Spleen (tissue), 11 donors: ENCODE results near the gene ARHGDIG. TPM values are rescaled to one million over a fixed set of nuclear protein-coding genes. Genes with fewer than 3 reads are reported as not detected.

Source experiments
- DNase-seq: peaks from one replicate; pipeline ENCODE4 v3.0.0-alpha.2; 2020
- H3K27ac ChIP-seq, 8 donors: fragments of 200-600 bp; sonication (generic) in 7 of 8; 1 replicate in 4 of 8; 2 replicates in 4 of 8; pipeline versions ENCODE4 v1.5.0 to v1.8.0; 2016 to 2021; ENCODE audit warnings: inconsistent platforms in 4 of 8, mild to moderate bottlenecking in 4 of 8, moderate library complexity in 1 of 8
- H3K27me3 ChIP-seq, 7 donors: fragments of 200-600 bp; sonication (generic) in 6 of 7; replicated peaks in 1 of 7; 1 replicate in 4 of 7; 2 replicates in 3 of 7; pipeline versions ENCODE4 v1.5.0 to v1.8.0; 2016 to 2021; ENCODE audit warnings: inconsistent platforms in 3 of 7, mild to moderate bottlenecking in 1 of 7
- H3K36me3 ChIP-seq, 6 donors: fragments of 200-600 bp; sonication (generic) in 5 of 6; 1 replicate in 4 of 6; 2 replicates in 2 of 6; pipeline versions ENCODE4 v1.5.0 to v1.8.0; 2016 to 2021; ENCODE audit warnings: inconsistent platforms in 2 of 6
- H3K4me1 ChIP-seq, 6 donors: fragments of 200-600 bp; sonication (generic) in 5 of 6; 1 replicate in 3 of 6; 2 replicates in 3 of 6; pipeline versions ENCODE4 v1.5.0 to v1.8.0; 2016 to 2021; ENCODE audit warnings: inconsistent platforms in 3 of 6
- H3K4me3 ChIP-seq, 8 donors: fragments of 200-600 bp; sonication (generic) in 7 of 8; 1 replicate in 4 of 8; 2 replicates in 4 of 8; pipeline versions ENCODE4 v1.5.0 to v1.8.0; 2016 to 2021; ENCODE audit warnings: inconsistent platforms in 4 of 8, mild to moderate bottlenecking in 4 of 8, moderate library complexity in 2 of 8
- H3K9me3 ChIP-seq, 8 donors: fragments of 200-600 bp; sonication (generic) in 7 of 8; 1 replicate in 4 of 8; 2 replicates in 4 of 8; pipeline versions ENCODE4 v1.5.0 to v1.8.0; 2016 to 2021; ENCODE audit warnings: inconsistent platforms in 4 of 8
- POLR2A ChIP-seq, 3 donors: fragments of 450-650 bp; IDR thresholded peaks; one replicate each; pipeline ENCODE4 v1.5.1; 2017; ENCODE audit warnings: antibody characterized with exemption in 3 of 3, mild to moderate bottlenecking in 1 of 3
- POLR2AphosphoS5 ChIP-seq, 3 donors: sonication (generic); formaldehyde crosslinking; IDR thresholded peaks; one replicate each; pipeline ENCODE4 v1.5.1; 2017; ENCODE audit warnings: antibody characterized with exemption in 3 of 3
- WGBS, 5 donors: extraction: QIAGEN DNeasy Blood & Tissue Kit in 3 of 5; methylation state at CpG; one replicate each; pipeline versions ENCODE4 v1.1.5 to v1.1.7; 2013 to 2018; 5-methylcytosine and 5-hydroxymethylcytosine counted together
- intact Hi-C: fragments of 100-400 bp; cut with DNase I; formaldehyde crosslinking; loops from one replicate; pipeline ENCODE4 v1.15.0; 2023; ENCODE audit warnings: low total_unique reads
- polyA plus RNA-seq, 3 donors: library from polyadenylated mRNA; stranded (reverse); fragments of 200-250 nt; gene quantifications; one replicate each; pipeline ENCODE4 v1.2.1, GENCODE V29; 2013
- total RNA-seq, 7 donors: library from RNA; depleted of rRNA in 3 of 7; stranded (reverse); fragments of >200 nt in 3 of 7; fragmentation: NEBNext Ultra II Directional in 4 of 7; extraction: Animal tissue kit (Norgen Biotek cat#: 25700) in 4 of 7; gene quantifications; one replicate each; pipeline versions ENCODE4 v1.1.0 to v1.2.1, GENCODE V29; 2016 to 2021
- TF ChIP-seq, protein P1 (sequence below), 11 experiments: fragments of 200-600 bp in 7 of 11; fragments of 450-650 bp in 4 of 11; sonication (generic) in 4 of 11; IDR thresholded peaks in 8 of 11; conservative IDR thresholded peaks in 3 of 11; 1 replicate in 7 of 11; 2 replicates in 4 of 11; pipeline versions ENCODE4 v1.4.0 to v1.8.0; 2016 to 2021; ENCODE audit warnings: antibody characterized with exemption in 11 of 11, inconsistent platforms in 4 of 11, mild to moderate bottlenecking in 1 of 11
- donor health status: healthy with polysubstance abuse.
- donor health status: DM: no; HTN: no; CAD: no; lungs with moderate emphysema.
- donor health status: DM: no; HTN: no; CAD: no.
- donor health status: Bipolar disorder and iron deficiency.
- donor health status: healthy.
- donor health status: DM: no; HTN: no; CAD: no.
- donor health status: DM: yes; HTN: yes; CAD: no.

Gene ARHGDIG
- total and polyA plus RNA-seq, 10 donors, result 0.23 to 0.99 (median 0.26) TPM; not detected in 7

DNA sequence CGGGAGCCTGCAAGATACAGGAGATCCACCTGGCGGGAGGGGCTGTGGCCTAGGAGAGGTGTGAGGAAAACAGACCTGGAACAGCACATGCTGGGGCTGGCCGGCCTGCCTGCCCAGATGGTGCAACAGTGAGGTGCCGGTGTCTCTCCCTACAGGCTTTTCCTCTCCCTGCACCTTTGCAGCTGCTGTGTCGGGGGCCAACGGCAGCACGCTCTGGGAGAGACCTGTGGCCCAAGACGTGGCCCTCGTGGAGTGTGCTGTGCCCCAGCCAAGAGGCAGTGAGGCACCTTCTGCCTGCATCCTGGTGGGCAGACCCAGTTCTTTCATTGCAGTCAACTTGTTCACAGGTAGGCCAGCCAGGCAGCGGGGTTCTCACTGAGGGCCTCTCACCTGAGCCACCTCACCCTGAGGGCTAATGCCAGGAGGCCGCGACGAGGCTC lies 20.6 kb upstream of the ARHGDIG start:
- 84 to 93% (median 89%) methylated on average over 10 to 13 of the region's 13 CpGs for WGBS, 5 donors
- intact Hi-C loops, result no loop called here
- H3K4me1 ChIP-seq, result no peaks in the 10 kb centered on the region
- peaks cover 0 to 96% (median 60%) of the 10 kb centered on the region in 6 donors for H3K36me3 ChIP-seq
- H3K4me3 ChIP-seq, result no peak overlapping the region
- no peak for TF ChIP-seq POLR2A (IDR thresholded peaks at IDR 0.05)
- TF ChIP-seq POLR2AphosphoS5 (IDR thresholded peaks at IDR 0.05), result peak in 1 of 3 donors; percentile 21
- TF ChIP-seq, protein P1, sequence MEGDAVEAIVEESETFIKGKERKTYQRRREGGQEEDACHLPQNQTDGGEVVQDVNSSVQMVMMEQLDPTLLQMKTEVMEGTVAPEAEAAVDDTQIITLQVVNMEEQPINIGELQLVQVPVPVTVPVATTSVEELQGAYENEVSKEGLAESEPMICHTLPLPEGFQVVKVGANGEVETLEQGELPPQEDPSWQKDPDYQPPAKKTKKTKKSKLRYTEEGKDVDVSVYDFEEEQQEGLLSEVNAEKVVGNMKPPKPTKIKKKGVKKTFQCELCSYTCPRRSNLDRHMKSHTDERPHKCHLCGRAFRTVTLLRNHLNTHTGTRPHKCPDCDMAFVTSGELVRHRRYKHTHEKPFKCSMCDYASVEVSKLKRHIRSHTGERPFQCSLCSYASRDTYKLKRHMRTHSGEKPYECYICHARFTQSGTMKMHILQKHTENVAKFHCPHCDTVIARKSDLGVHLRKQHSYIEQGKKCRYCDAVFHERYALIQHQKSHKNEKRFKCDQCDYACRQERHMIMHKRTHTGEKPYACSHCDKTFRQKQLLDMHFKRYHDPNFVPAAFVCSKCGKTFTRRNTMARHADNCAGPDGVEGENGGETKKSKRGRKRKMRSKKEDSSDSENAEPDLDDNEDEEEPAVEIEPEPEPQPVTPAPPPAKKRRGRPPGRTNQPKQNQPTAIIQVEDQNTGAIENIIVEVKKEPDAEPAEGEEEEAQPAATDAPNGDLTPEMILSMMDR (IDR thresholded peaks at IDR 0.05 in 8 of 11, conservative IDR thresholded peaks at IDR 0.05 in 3 of 11), result no peak
- no peak for DNase-seq
- H3K27ac ChIP-seq, result no peak overlapping the region
- no peaks in the 10 kb centered on the region for H3K27me3 ChIP-seq
- no peaks in the 10 kb centered on the region for H3K9me3 ChIP-seq

DNA sequence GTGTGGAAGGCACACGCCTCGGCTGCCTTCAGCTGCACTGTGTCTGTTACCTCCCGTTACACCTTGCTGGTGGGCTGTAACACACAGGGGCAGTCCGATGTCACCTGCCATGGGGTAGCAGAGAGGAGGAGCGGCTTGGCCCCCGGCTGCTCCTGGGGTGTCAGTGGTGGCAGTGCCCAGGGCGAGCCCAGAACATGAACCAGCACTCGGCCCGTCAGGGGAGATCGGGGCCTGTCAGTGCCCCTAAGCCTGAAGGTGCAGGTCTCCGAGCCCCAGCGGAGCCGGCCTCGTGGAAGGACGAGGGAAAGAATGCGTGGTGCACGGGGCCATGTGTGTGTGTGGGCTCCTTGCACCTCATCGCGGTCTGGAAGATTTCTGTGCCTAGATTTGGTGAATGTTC lies 20.1 kb upstream of the ARHGDIG start:
- peaks cover 0 to 96% (median 62%) of the 10 kb centered on the region in 6 donors for H3K36me3 ChIP-seq
- H3K4me3 ChIP-seq, result no peak overlapping the region
- peaks cover 0 to under 1% (median 0%) of the 10 kb centered on the region in 6 donors for H3K4me1 ChIP-seq
- 93 to 97% (median 96%) methylated on average over 17 to 19 of the region's 19 CpGs for WGBS, 5 donors
- no peaks in the 10 kb centered on the region for H3K9me3 ChIP-seq
- TF ChIP-seq, protein P1 (IDR thresholded peaks at IDR 0.05 in 8 of 11, conservative IDR thresholded peaks at IDR 0.05 in 3 of 11), result no peak
- TF ChIP-seq POLR2A (IDR thresholded peaks at IDR 0.05) (no peak), POLR2AphosphoS5 (IDR thresholded peaks at IDR 0.05) (no peak)
- DNase-seq, result no peak
- H3K27ac ChIP-seq, result no peak overlapping the region
- no peaks in the 10 kb centered on the region for H3K27me3 ChIP-seq
- intact Hi-C loops, result no loop called here

DNA sequence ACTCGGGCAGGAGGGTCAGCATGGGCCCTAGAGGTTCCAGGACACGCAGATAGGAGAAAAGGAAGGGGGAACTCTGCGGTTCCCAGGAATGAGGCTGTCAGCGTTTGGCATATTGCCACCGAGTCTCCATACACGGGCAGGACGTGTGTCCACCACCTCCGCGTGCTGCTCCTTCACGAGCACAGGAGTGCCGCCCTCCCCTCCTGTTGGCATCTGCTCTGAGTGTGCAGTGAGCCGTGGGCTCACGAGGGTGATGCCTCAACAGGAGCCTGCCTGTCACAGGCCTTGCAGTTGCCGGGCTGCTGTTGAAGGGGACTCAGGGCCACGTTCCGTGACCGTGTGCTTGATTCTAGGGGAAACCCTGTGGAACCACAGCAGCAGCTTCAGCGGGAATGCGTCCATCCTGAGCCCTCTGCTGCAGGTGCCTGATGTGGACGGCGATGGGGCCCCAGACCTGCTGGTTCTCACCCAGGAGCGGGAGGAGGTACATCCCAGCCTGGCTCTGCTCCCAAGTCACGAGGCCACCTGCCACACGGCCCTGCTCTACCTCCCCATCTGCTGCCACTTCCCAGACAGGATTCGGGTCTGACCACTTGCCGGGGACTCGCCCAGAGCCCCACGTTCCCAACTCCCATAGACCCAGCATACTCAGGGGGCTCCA lies 19.2 kb upstream of the ARHGDIG start:
- Histone ChIP-seq H3K36me3 (peaks cover 0 to 93% (median 57%) of the 10 kb centered on the region in 6 donors), H3K27ac (no peak overlapping the region), H3K27me3 (no peaks in the 10 kb centered on the region), H3K4me1 (peaks cover 0 to 7% (median 0%) of the 10 kb centered on the region in 6 donors), H3K4me3 (no peak overlapping the region), H3K9me3 (no peaks in the 10 kb centered on the region)
- intact Hi-C loops, result no loop called here
- 88 to 94% (median 90%) methylated on average over 24 to 28 of the region's 28 CpGs for WGBS, 5 donors
- no peak for DNase-seq
- TF ChIP-seq, protein P1 (IDR thresholded peaks at IDR 0.05 in 8 of 11, conservative IDR thresholded peaks at IDR 0.05 in 3 of 11), result no peak
- TF ChIP-seq POLR2AphosphoS5 (IDR thresholded peaks at IDR 0.05) (no peak), POLR2A (IDR thresholded peaks at IDR 0.05) (no peak)

DNA sequence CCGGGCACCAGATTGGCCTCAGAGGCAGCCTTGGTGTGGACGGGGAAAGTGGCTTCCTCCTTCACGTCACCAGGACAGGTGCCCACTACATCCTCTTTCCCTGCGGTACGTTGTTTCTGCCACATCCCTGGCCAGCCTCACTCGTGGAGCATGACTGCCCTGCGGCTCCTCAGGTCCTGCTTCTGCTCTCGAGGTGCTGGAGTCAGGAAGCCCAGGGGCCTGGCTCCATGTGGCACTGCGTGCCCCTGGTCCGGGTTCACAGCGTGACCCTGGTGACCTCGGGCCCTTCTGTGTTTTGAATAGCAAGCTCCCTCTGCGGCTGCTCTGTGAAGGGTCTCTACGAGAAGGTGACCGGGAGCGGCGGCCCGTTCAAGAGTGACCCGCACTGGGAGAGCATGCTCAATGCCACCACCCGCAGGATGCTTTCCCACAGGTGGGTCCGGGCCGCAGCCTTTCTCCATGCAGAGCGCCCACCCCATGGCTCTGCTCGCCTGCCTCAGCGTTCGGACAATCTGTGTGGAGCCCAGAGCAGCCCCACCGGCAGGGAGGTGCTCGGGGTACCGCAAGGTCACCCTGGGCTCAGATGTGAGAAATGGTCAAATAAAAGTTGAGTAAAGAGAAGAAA lies 18.2 kb upstream of the ARHGDIG start:
- no peak for DNase-seq
- peaks cover 0 to 82% (median 55%) of the 10 kb centered on the region in 6 donors for H3K36me3 ChIP-seq

More for the DNA sequence above, 18.2 kb upstream of the ARHGDIG start:
- Histone ChIP-seq H3K4me3 (no peak overlapping the region), H3K27ac (no peak overlapping the region), H3K9me3 (no peaks in the 10 kb centered on the region), H3K4me1 (peaks cover 0 to 7% (median 0%) of the 10 kb centered on the region in 6 donors), H3K27me3 (no peaks in the 10 kb centered on the region)
- no peak for TF ChIP-seq POLR2AphosphoS5 (IDR thresholded peaks at IDR 0.05)
- TF ChIP-seq, protein P1 (IDR thresholded peaks at IDR 0.05 in 8 of 11, conservative IDR thresholded peaks at IDR 0.05 in 3 of 11), result no peak
- WGBS, 5 donors, result 89 to 97% (median 94%) methylated on average over 28 to 29 of the region's 29 CpGs
- intact Hi-C loops, result no loop called here
